ENCODE measurements around the gene RFNG.

DNA sequence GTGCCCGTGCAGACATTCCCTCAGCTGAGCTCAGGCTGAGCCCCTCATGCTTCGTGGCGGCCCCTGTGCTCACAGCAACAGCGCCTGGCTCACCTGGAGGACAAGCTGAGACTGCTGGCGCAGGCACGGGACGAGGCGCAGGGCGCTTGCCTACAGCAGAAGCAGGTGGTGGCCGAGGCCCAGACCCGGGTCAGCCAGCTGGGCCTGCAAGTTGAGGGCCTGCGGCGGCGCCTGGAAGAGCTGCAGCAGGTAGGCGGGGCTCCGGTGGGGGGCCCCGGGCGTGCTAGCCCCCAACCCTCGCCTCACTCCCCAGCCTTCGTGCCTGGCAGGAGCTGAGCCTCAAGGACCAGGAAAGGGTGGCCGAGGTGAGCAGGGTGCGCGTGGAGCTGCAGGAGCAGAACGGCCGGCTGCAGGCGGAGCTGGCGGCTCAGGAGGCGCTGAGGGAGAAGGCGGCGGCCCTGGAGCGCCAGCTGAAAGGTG, 21.6 kb downstream of the RFNG start:
- TF ChIP-seq, protein P1, sequence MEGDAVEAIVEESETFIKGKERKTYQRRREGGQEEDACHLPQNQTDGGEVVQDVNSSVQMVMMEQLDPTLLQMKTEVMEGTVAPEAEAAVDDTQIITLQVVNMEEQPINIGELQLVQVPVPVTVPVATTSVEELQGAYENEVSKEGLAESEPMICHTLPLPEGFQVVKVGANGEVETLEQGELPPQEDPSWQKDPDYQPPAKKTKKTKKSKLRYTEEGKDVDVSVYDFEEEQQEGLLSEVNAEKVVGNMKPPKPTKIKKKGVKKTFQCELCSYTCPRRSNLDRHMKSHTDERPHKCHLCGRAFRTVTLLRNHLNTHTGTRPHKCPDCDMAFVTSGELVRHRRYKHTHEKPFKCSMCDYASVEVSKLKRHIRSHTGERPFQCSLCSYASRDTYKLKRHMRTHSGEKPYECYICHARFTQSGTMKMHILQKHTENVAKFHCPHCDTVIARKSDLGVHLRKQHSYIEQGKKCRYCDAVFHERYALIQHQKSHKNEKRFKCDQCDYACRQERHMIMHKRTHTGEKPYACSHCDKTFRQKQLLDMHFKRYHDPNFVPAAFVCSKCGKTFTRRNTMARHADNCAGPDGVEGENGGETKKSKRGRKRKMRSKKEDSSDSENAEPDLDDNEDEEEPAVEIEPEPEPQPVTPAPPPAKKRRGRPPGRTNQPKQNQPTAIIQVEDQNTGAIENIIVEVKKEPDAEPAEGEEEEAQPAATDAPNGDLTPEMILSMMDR (optimal IDR thresholded peaks at IDR 0.05 in 1 of 3, IDR thresholded peaks at IDR 0.05 in 1 of 3, conservative IDR thresholded peaks at IDR 0.05 in 1 of 3; ENCODE audit: extremely low read depth in 1 of 3, insufficient read depth in 2 of 3, low read length in 3 of 3), result no peak
- no peak for TF ChIP-seq EZH2 (IDR thresholded peaks at IDR 0.05; ENCODE audit: low read length)

All from keratinocyte (primary cell).